IMR-90 (cell line): ENCODE data around the gene RBM44. TPM values are rescaled to one million over a fixed set of nuclear protein-coding genes. Genes with fewer than 3 reads are reported as not detected.

Experiments
- ATAC-seq: fragments of 200-7000 bp; cut with Tn5 transposase; 2 replicates; pipeline ENCODE4 v1.9.1; 2020; ENCODE audit warnings: low read depth, mild to moderate bottlenecking, moderate library complexity
- BruUV-seq: library from RNA; stranded (reverse); fragments of 400-500 nt; replicated peaks from 2 replicates; lab custom pipeline; 2021; lab: Mats Ljungman, UMichigan
- CTCF ChIA-PET: fragments of 300-600 bp; formaldehyde crosslinking; extraction: SDS; loops from one replicate; lab custom pipeline; 2021; ENCODE audit warnings: antibody characterized with exemption; lab: Yijun Ruan, JAX
- POLR2A ChIA-PET: fragments of 300-600 bp; sonication (Branson Sonifier 250); formaldehyde crosslinking; loops from one replicate; lab custom pipeline; 2022; ENCODE audit warnings: antibody characterized with exemption; ENCODE audit not compliant: unreplicated experiment; lab: Charles Lee
- DNase-seq: peaks from one replicate; pipeline ENCODE4 v3.0.0; 2013
- H2AFZ ChIP-seq: replicated peaks from 2 replicates; pipeline ENCODE3; 2013; ENCODE audit warnings: low read length, mild to moderate bottlenecking; ENCODE audit not compliant: poor library complexity
- H2AK5ac ChIP-seq: 2 replicates; pipeline ENCODE4 v1.6.1; 2013; ENCODE audit warnings: low read depth, low read length, inconsistent platforms
- H2AK9ac ChIP-seq: replicated peaks from 2 replicates; pipeline ENCODE3; 2013; ENCODE audit warnings: mild to moderate bottlenecking, low read depth, low read length, moderate library complexity; ENCODE audit not compliant: poor library complexity
- H2BK120ac ChIP-seq: 2 replicates; pipeline ENCODE4 v1.6.1; 2013; ENCODE audit warnings: low read depth, low read length, inconsistent platforms
- H2BK15ac ChIP-seq: 3 replicates; pipeline ENCODE4 v1.6.1; 2013; ENCODE audit warnings: low read depth, low read length, inconsistent platforms
- H2BK20ac ChIP-seq: 2 replicates; pipeline ENCODE4 v1.6.1; 2013; ENCODE audit warnings: low read depth, mild to moderate bottlenecking, inconsistent platforms, low read length, moderate library complexity
- H2BK5ac ChIP-seq: 2 replicates; pipeline ENCODE4 v1.6.1; 2013; ENCODE audit warnings: mild to moderate bottlenecking, low read depth, low read length, inconsistent platforms; ENCODE audit not compliant: poor library complexity, severe bottlenecking
- H3K14ac ChIP-seq: replicated peaks from 2 replicates; pipeline ENCODE4 v1.6.1; 2013; ENCODE audit warnings: low read depth, low read length, inconsistent platforms
- H3K18ac ChIP-seq: 2 replicates; pipeline ENCODE4 v1.6.1; 2013; ENCODE audit warnings: low read depth, low read length, control low read depth
- H3K23ac ChIP-seq: 2 replicates; pipeline ENCODE4 v1.6.1; 2013; ENCODE audit warnings: low read depth, low read length, inconsistent platforms
- H3K27ac ChIP-seq: 2 replicates; pipeline ENCODE4 v1.5.1; 2013; ENCODE audit warnings: mild to moderate bottlenecking, control low read depth, low read length; ENCODE audit not compliant: insufficient read depth
- H3K27me3 ChIP-seq: 2 replicates; pipeline ENCODE4 v1.6.1; 2013; ENCODE audit warnings: low read length; ENCODE audit not compliant: control insufficient read depth, insufficient read depth
- H3K36me3 ChIP-seq: 2 replicates; pipeline ENCODE4 v1.6.1; 2013; ENCODE audit warnings: low read length, mixed read lengths; ENCODE audit not compliant: control insufficient read depth, insufficient read depth
- H3K4ac ChIP-seq: 2 replicates; pipeline ENCODE4 v1.6.1; 2013; ENCODE audit warnings: low read depth, low read length, inconsistent platforms
- H3K4me1 ChIP-seq: 2 replicates; pipeline ENCODE4 v1.6.1; 2013; ENCODE audit warnings: low read length, mixed read lengths; ENCODE audit not compliant: control insufficient read depth, insufficient read depth
- H3K4me2 ChIP-seq: 2 replicates; pipeline ENCODE4 v1.6.1; 2013; ENCODE audit warnings: low read depth, mild to moderate bottlenecking, control low read depth, low read length, moderate library complexity
- H3K4me3 ChIP-seq: 2 replicates; pipeline ENCODE4 v1.5.1; 2013; ENCODE audit warnings: low read depth, mild to moderate bottlenecking, control low read depth, low read length, moderate library complexity; ENCODE audit not compliant: insufficient read depth
- H3K56ac ChIP-seq: 2 replicates; pipeline ENCODE4 v1.6.1; 2013; ENCODE audit warnings: low read length, inconsistent platforms; ENCODE audit not compliant: insufficient read depth; ENCODE audit errors: extremely low read depth
- H3K79me1 ChIP-seq, 2 experiments: 2 replicates each; pipeline ENCODE4 v1.6.1; 2013; ENCODE audit warnings: low read length in 2 of 2, inconsistent platforms in 1 of 2, low read depth in 1 of 2
- H3K9ac ChIP-seq: 2 replicates; pipeline ENCODE4 v1.6.1; 2013; ENCODE audit warnings: low read depth, low read length, control low read depth
- H3K9me1 ChIP-seq: 2 replicates; pipeline ENCODE4 v1.6.1; 2013; ENCODE audit warnings: low read length, inconsistent platforms; ENCODE audit not compliant: insufficient read depth
- H3K9me3 ChIP-seq: 2 replicates; pipeline ENCODE4 v1.6.1; 2013; ENCODE audit warnings: low read length; ENCODE audit not compliant: control insufficient read depth, insufficient read depth
- H4K20me1 ChIP-seq: 2 replicates; pipeline ENCODE4 v1.6.1; 2013; ENCODE audit warnings: low read length, inconsistent platforms; ENCODE audit not compliant: insufficient read depth
- H4K5ac ChIP-seq: 2 replicates; pipeline ENCODE4 v1.6.1; 2013; ENCODE audit warnings: mild to moderate bottlenecking, low read depth, low read length, control low read depth
- H4K8ac ChIP-seq, 2 experiments: 2 replicates each; pipeline ENCODE4 v1.6.1; 2013; ENCODE audit warnings: low read depth in 2 of 2, low read length in 2 of 2, control low read depth in 1 of 2, inconsistent platforms in 1 of 2
- H4K91ac ChIP-seq: 2 replicates; pipeline ENCODE4 v1.6.1; 2013; ENCODE audit warnings: low read depth, low read length, inconsistent platforms; ENCODE audit not compliant: insufficient read depth
- BHLHE40 ChIP-seq: fragments of 150-350 bp; IDR thresholded peaks from 2 replicates; pipeline ENCODE4 v1.6.1; 2016; ENCODE audit warnings: mild to moderate bottlenecking, low read depth, low read length
- CEBPB ChIP-seq: IDR thresholded peaks from 2 replicates; pipeline ENCODE4 v1.6.1; 2012; ENCODE audit warnings: low read depth, low read length, improper control_type of control experiment
- CHD1 ChIP-seq: IDR thresholded peaks from 2 replicates; pipeline ENCODE4 v1.6.1; 2012; ENCODE audit warnings: low read depth, low read length, improper control_type of control experiment
- FOS ChIP-seq: fragments of 150-350 bp; IDR thresholded peaks from 2 replicates; pipeline ENCODE4 v1.6.1; 2016; ENCODE audit warnings: low read depth, low read length
- MAFK ChIP-seq: IDR thresholded peaks from 2 replicates; pipeline ENCODE4 v1.6.1; 2012; ENCODE audit warnings: low read depth, low read length, improper control_type of control experiment
- MAZ ChIP-seq: IDR thresholded peaks from 2 replicates; pipeline ENCODE4 v1.6.1; 2012; ENCODE audit warnings: low read depth, mild to moderate bottlenecking, low read length, improper control_type of control experiment, moderate library complexity, borderline replicate concordance
- MXI1 ChIP-seq: IDR thresholded peaks from 2 replicates; pipeline ENCODE4 v1.6.1; 2012; ENCODE audit warnings: low read depth, mild to moderate bottlenecking, low read length, moderate library complexity, borderline replicate concordance
- NFE2L2 ChIP-seq: fragments of 150-350 bp; IDR thresholded peaks from 2 replicates; pipeline ENCODE4 v1.6.1; 2016; ENCODE audit warnings: low read depth, mild to moderate bottlenecking, low read length
- POLR2A ChIP-seq: IDR thresholded peaks from 2 replicates; pipeline ENCODE4 v1.6.1; 2012; ENCODE audit warnings: mild to moderate bottlenecking, low read depth, low read length
- RAD21 ChIP-seq: IDR thresholded peaks from 2 replicates; pipeline ENCODE4 v1.6.1; 2012; ENCODE audit warnings: low read length, improper control_type of control experiment
- RCOR1 ChIP-seq: IDR thresholded peaks from 2 replicates; pipeline ENCODE4 v1.6.1; 2012; ENCODE audit warnings: mild to moderate bottlenecking, low read length, improper control_type of control experiment; ENCODE audit not compliant: insufficient replicate concordance
- RFX5 ChIP-seq: IDR thresholded peaks from 2 replicates; pipeline ENCODE4 v1.8.0; 2012; ENCODE audit warnings: low read depth, mild to moderate bottlenecking, low read length, moderate library complexity
- SMC3 ChIP-seq: fragments of 150-350 bp; IDR thresholded peaks from 2 replicates; pipeline ENCODE4 v1.6.1; 2016; ENCODE audit warnings: low read depth, mild to moderate bottlenecking, antibody characterized with exemption, low read length, moderate library complexity
- WGBS, 2 experiments: methylation state at CpG; one replicate each; pipeline versions ENCODE4 v1.1.5 to v1.1.7; 2013; ENCODE audit warnings: missing lambda C conversion rate in 2 of 2; ENCODE audit not compliant: insufficient read length in 1 of 2; ENCODE audit errors: extremely low coverage in 2 of 2; 5-methylcytosine and 5-hydroxymethylcytosine counted together
- dilution Hi-C: fragments of 300-500 bp; cut with HindIII; formaldehyde crosslinking; loops from one replicate; pipeline ENCODE4 v1.14.3; 2018; ENCODE audit warnings: low sequenced_read_pairs; ENCODE audit not compliant: unreplicated experiment
- in situ Hi-C: fragments of 300-500 bp; cut with MboI; formaldehyde crosslinking; loops from 3 replicates; pipeline ENCODE4 v1.14.3; 2019; ENCODE audit warnings: low sequenced_read_pairs, inconsistent platforms, mixed read lengths
- intact Hi-C: fragments of 100-400 bp; cut with micrococcal nuclease; formaldehyde crosslinking; loops from 2 replicates; pipeline ENCODE4 v1.10.0; 2022
- polyA plus RNA-seq, 3 experiments: library from polyadenylated mRNA; depleted of rRNA; stranded (reverse); fragments of >200 nt; gene quantifications; 2 replicates each; pipeline ENCODE4 v1.2.3, GENCODE V29; 2012; ENCODE audit warnings: low replicate concordance in 1 of 3
- total RNA-seq: library from RNA; depleted of rRNA; stranded (reverse); fragments of >200 nt; gene quantifications from 2 replicates; pipeline ENCODE4 v1.2.3, GENCODE V29; 2012
- TF ChIP-seq, protein P1 (sequence below): fragments of 150-350 bp; IDR thresholded peaks from 2 replicates; pipeline ENCODE4 v1.6.1; 2017; ENCODE audit warnings: mild to moderate bottlenecking, antibody characterized with exemption, low read length, low read depth
- TF ChIP-seq, protein P2 (sequence below): fragments of 150-350 bp; IDR thresholded peaks from 2 replicates; pipeline ENCODE4 v1.6.1; 2016; ENCODE audit warnings: low read depth, mild to moderate bottlenecking, low read length, moderate library complexity, borderline replicate concordance
- TF ChIP-seq, protein P3 (sequence below): conservative IDR thresholded peaks from 2 replicates; pipeline ENCODE4 v1.5.1; 2012; ENCODE audit warnings: mild to moderate bottlenecking, low read depth, low read length, improper control_type of control experiment

Gene RBM44
- total and polyA plus RNA-seq, 2 of the 4 experiments (the other 2 are of a cell fraction), result 0.14 to 0.18 TPM

DNA sequence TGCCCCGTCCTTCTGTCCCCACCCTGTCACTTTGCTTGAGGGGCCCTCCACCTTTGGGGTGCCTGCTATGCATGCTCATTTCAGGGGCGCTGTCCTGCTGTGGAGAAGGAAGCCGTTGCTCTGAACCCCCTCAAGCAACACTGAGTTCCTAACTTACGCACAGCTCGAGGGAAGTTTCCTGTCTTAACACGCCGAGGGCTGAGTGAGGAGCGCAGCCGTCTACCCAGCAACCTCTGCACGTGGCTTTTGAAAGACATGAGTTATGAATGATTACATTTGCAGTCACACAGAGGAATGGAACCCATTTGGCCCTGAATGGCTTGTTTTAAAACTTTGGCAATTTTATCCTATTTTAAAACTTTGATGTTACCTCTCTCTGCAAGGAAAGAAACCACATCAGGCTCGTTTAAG, 74.8 kb downstream of the RBM44 start:
- DNase-seq, result no peak
- Histone ChIP-seq H3K9me3 (no peaks in the 10 kb centered on the region), H2AK5ac (peak overlapping the region; percentile 2; the same call in 1 of the 2 replicates), H3K4ac (no peak overlapping the region; the same call in 1 of the 2 replicates), H3K14ac (peak overlapping the region; percentile 3; the same call in 1 of the 2 replicates), H2AFZ (peak overlapping the region; percentile 8), H2AK9ac (no peak overlapping the region), H4K20me1 (no peaks in the 10 kb centered on the region), H3K4me2 (no peak overlapping the region), H3K27ac (no peak overlapping the region), H4K91ac (no peak overlapping the region), H3K9ac (no peak overlapping the region), H4K5ac (no peak overlapping the region), H3K79me1 (peaks cover 0 to 6% of the 10 kb centered on the region in 2 experiments; a peak in 1 of 4 replicates), H2BK15ac (no peak overlapping the region; the same call in 2 of the 3 replicates), H3K56ac (no peak overlapping the region), H3K4me1 (peaks cover 31% of the 10 kb centered on the region), H2BK120ac (peak overlapping the region; percentile 30; the same call in 1 of the 2 replicates), H3K23ac (no peak overlapping the region), H3K27me3 (no peaks in the 10 kb centered on the region), H3K36me3 (no peaks in the 10 kb centered on the region), H2BK5ac (no peak overlapping the region), H3K9me1 (no peaks in the 10 kb centered on the region; the same call in 1 of the 2 replicates), H3K4me3 (no peak overlapping the region), H3K18ac (no peak overlapping the region), H2BK20ac (no peak overlapping the region; the same call in 1 of the 2 replicates), H4K8ac (peak overlapping the region in 1 of 2 experiments; percentile 4; a peak in 1 of 4 replicates)
- in situ Hi-C loops, result no loop called here
- 30% methylated on average over 2 of the region's 11 CpGs; no CpG with 5 or more reads in 1 of the 2 experiments for WGBS, 2 experiments
- dilution Hi-C loops, result no loop called here
- intact Hi-C loops, result no loop called here
- TF ChIP-seq RAD21 (no peak), NFE2L2 (no peak), RFX5 (no peak), MAFK (no peak), RCOR1 (no peak), FOS (no peak), CHD1 (no peak), CEBPB (no peak), SMC3 (no peak), POLR2A (no peak), MAZ (no peak), MXI1 (no peak), BHLHE40 (no peak)
- TF ChIP-seq, protein P1, sequence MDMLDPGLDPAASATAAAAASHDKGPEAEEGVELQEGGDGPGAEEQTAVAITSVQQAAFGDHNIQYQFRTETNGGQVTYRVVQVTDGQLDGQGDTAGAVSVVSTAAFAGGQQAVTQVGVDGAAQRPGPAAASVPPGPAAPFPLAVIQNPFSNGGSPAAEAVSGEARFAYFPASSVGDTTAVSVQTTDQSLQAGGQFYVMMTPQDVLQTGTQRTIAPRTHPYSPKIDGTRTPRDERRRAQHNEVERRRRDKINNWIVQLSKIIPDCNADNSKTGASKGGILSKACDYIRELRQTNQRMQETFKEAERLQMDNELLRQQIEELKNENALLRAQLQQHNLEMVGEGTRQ, result no peak
- TF ChIP-seq, protein P2, sequence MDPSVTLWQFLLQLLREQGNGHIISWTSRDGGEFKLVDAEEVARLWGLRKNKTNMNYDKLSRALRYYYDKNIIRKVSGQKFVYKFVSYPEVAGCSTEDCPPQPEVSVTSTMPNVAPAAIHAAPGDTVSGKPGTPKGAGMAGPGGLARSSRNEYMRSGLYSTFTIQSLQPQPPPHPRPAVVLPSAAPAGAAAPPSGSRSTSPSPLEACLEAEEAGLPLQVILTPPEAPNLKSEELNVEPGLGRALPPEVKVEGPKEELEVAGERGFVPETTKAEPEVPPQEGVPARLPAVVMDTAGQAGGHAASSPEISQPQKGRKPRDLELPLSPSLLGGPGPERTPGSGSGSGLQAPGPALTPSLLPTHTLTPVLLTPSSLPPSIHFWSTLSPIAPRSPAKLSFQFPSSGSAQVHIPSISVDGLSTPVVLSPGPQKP, result no peak
- TF ChIP-seq, protein P3, sequence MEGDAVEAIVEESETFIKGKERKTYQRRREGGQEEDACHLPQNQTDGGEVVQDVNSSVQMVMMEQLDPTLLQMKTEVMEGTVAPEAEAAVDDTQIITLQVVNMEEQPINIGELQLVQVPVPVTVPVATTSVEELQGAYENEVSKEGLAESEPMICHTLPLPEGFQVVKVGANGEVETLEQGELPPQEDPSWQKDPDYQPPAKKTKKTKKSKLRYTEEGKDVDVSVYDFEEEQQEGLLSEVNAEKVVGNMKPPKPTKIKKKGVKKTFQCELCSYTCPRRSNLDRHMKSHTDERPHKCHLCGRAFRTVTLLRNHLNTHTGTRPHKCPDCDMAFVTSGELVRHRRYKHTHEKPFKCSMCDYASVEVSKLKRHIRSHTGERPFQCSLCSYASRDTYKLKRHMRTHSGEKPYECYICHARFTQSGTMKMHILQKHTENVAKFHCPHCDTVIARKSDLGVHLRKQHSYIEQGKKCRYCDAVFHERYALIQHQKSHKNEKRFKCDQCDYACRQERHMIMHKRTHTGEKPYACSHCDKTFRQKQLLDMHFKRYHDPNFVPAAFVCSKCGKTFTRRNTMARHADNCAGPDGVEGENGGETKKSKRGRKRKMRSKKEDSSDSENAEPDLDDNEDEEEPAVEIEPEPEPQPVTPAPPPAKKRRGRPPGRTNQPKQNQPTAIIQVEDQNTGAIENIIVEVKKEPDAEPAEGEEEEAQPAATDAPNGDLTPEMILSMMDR, result no peak
- ChIA-PET CTCF (no interaction called here), POLR2A (no interaction called here)
- ATAC-seq, result no peak
- no TSS peak for BruUV-seq
